IPS DF 6.9 (cell line): ENCODE data around the gene LTF.
"Not testable (repeated sequence)": the region's sequence is repeated elsewhere in the genome, so short reads cannot be mapped to it uniquely, and the experiment has no call there.

Source experiments
- DNase-seq: peaks from one replicate; pipeline ENCODE4 v3.0.0-alpha.2; 2013; ENCODE audit warnings: low read depth, low spot score
- H3K27ac ChIP-seq: one replicate; pipeline ENCODE4 v1.5.1; 2013; ENCODE audit warnings: low read length, control low read depth
- H3K27me3 ChIP-seq: 2 replicates; pipeline ENCODE4 v1.6.1; 2013; ENCODE audit warnings: mild to moderate bottlenecking, low read length; ENCODE audit not compliant: control insufficient read depth, insufficient read depth
- H3K36me3 ChIP-seq: 2 replicates; pipeline ENCODE4 v1.6.1; 2013; ENCODE audit warnings: low read length; ENCODE audit not compliant: control insufficient read depth, insufficient read depth
- H3K4me1 ChIP-seq: 2 replicates; pipeline ENCODE4 v1.6.1; 2013; ENCODE audit warnings: low read length; ENCODE audit not compliant: control insufficient read depth, insufficient read depth
- H3K4me3 ChIP-seq: 2 replicates; pipeline ENCODE4 v1.5.1; 2013; ENCODE audit warnings: mild to moderate bottlenecking, low read length
- H3K9me3 ChIP-seq: 2 replicates; pipeline ENCODE4 v1.6.1; 2013; ENCODE audit warnings: low read length, inconsistent platforms; ENCODE audit not compliant: control insufficient read depth, insufficient read depth
- WGBS: extraction: QIAGEN DNeasy Blood & Tissue Kit; methylation state at CpG from one replicate; pipeline ENCODE4 v1.1.7; 2013; ENCODE audit warnings: mixed read lengths, missing lambda C conversion rate; ENCODE audit not compliant: insufficient read length, insufficient coverage; 5-methylcytosine and 5-hydroxymethylcytosine counted together

LTF gene

DNA sequence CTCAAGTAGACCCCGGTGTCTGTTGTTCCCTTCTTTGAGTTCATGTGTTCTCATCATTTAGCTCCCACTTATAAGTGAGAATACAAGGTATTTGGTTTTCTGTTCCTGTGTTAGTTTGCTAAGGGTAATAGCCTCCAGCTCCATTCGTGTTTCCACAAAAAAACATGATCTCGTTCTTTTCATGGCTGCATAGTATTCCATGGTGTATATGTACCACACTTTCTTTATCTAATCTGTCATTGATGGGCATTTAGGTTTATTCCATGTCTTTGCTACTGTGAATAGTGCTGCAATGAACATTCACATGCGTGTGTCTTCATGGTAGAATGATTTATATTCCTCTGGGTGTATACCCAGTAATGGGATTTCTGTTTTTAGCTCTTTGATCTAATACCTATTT, 61.8 kb downstream of the LTF start:
- H3K36me3 ChIP-seq, H3K9me3 ChIP-seq, H3K4me3 ChIP-seq, H3K27ac ChIP-seq, H3K4me1 ChIP-seq, H3K27me3 ChIP-seq, DNase-seq: not testable (repeated sequence)
- WGBS, result no CpG with 5 or more reads among the region's 4 CpGs

DNA sequence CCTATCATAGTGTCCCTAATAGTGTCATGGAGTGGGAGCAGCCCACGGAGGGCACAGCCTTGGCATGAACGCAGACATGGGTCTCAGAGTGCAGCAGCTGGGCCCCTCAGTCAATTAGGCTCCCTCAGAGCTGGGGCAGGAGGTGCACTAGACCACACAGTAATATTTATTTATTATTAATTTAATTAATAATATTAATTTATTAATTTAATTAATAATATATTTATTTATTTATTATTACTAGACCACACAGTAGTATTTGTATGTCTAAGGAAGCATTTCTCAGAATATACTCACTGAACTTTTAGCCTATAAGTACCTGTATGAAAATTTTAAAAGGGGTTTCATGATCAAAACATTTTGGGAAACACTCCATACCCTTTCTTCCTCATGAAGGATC, 63.1 kb downstream of the LTF start:
- WGBS, result no CpG with 5 or more reads among the region's 2 CpGs
- Histone ChIP-seq H3K4me1 (no peaks in the 10 kb centered on the region), H3K4me3 (no peak overlapping the region), H3K27me3 (no peaks in the 10 kb centered on the region), H3K9me3 (no peaks in the 10 kb centered on the region), H3K27ac (no peak overlapping the region), H3K36me3 (no peaks in the 10 kb centered on the region)
- DNase-seq, result no peak

DNA sequence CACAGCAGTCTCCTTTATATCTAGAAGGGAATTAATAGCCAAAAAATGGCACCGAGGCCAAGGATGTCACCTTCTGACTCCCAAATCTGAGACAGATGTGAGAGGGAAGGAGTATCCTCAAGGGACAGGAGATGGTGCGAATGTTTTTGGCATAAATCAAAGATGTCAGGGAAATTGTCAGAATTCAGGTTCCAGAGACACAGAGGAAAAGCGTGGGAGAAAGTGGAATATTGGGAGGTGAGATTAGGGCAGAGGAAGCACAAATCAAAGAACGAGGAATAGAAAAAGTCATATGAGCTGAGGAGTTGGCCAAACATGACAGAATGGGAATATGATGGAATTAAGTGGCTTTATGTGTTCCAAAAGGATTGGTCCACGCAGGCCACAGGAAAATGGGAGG, 63.9 kb downstream of the LTF start:
- Histone ChIP-seq H3K4me3 (no peak overlapping the region), H3K36me3 (no peaks in the 10 kb centered on the region), H3K4me1 (no peaks in the 10 kb centered on the region), H3K27me3 (no peaks in the 10 kb centered on the region), H3K27ac (no peak overlapping the region), H3K9me3 (no peaks in the 10 kb centered on the region)
- WGBS, result 100% methylated on average over 1 of the region's 5 CpGs
- no peak for DNase-seq

DNA sequence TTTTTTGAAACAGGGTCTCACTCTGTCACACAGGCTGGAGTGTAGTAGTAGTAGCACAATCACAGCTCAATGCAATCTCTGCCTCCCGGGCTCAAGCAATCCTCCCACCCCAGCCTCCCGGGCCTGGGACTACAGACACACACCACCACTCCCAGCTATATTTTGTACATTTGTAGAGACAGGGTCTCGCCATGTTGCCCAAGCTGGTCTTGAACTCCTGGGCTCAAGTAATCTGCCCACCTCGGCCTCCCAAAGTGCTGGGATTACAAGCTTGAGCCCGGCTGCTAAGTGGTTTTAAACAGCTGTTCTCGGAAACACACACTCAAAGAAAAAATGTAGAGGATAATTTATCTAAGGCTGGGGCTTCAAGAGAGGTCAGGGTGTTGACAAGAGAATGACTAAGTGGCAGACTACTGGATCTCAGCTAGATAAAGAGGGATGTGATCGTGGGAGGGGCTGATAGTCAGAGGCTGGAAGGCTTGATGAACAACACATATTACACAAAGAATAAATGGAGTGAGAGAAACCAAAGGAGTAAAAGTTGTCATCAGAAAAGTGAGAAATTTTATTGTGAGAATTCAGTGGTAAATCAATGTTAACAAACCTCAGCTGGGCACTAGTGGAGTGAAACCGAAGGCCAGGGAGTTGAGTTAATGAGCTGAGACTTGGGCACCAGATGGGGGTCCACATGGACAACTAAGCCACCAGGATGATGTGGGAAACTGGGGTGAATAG, 64.5 kb downstream of the LTF start:
- no peak for DNase-seq
- H3K27ac ChIP-seq, result no peak overlapping the region
- no peaks in the 10 kb centered on the region for H3K36me3 ChIP-seq
- H3K27me3 ChIP-seq, result no peaks in the 10 kb centered on the region
- no peaks in the 10 kb centered on the region for H3K4me1 ChIP-seq
- WGBS, result no CpG with 5 or more reads among the region's 8 CpGs
- no peaks in the 10 kb centered on the region for H3K9me3 ChIP-seq
- H3K4me3 ChIP-seq, result no peak overlapping the region

DNA sequence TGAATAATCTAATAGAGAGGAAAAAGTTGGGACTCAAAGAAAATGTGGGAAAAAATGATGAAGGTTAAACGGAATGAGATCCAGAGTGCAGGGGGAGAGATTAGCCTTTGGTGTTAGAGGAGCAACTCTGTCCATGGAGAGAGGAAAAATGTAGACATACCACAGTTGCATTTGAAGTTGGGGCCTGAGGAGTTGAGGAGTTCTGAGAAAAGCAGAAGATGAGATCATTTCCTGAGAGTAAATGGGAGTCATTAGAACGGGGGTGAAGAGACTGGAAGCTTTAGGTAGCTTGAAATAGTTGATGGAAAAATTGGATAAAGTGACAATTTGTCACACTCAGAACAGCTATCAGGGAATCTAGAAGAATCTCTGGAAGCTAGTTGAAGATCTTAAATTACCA, 65.1 kb downstream of the LTF start:
- WGBS, result 100% methylated on average over 1 of the region's 2 CpGs
- H3K9me3 ChIP-seq, result no peaks in the 10 kb centered on the region
- H3K4me3 ChIP-seq, result no peak overlapping the region
- no peaks in the 10 kb centered on the region for H3K4me1 ChIP-seq
- H3K27me3 ChIP-seq, result no peaks in the 10 kb centered on the region
- H3K36me3 ChIP-seq, result no peaks in the 10 kb centered on the region
- no peak overlapping the region for H3K27ac ChIP-seq
- no peak for DNase-seq

DNA sequence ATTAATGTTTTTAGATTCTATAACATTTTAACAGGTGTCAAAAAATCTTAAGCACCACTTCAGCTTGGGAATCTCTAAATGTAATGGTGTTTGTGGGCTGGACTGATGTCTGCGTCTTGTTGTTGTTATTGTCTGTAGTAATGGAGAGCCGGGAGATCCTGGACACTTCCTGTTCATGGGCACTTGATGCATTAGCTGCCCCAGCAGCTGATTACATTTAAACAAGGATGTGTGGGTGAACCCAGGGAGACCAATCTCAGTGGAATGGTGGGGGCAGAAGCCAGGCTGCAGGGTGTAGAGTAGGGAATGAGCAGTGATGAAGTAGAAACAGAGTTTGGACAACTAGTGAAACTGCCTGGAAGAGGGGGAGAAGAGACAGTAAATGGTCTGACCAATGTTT, 65.6 kb downstream of the LTF start:
- WGBS, result no CpG with 5 or more reads among the region's 2 CpGs
- H3K4me1 ChIP-seq, result no peaks in the 10 kb centered on the region
- DNase-seq, result no peak
- no peak overlapping the region for H3K27ac ChIP-seq
- H3K36me3 ChIP-seq, result no peaks in the 10 kb centered on the region
- no peak overlapping the region for H3K4me3 ChIP-seq
- no peaks in the 10 kb centered on the region for H3K27me3 ChIP-seq
- H3K9me3 ChIP-seq, result no peaks in the 10 kb centered on the region

DNA sequence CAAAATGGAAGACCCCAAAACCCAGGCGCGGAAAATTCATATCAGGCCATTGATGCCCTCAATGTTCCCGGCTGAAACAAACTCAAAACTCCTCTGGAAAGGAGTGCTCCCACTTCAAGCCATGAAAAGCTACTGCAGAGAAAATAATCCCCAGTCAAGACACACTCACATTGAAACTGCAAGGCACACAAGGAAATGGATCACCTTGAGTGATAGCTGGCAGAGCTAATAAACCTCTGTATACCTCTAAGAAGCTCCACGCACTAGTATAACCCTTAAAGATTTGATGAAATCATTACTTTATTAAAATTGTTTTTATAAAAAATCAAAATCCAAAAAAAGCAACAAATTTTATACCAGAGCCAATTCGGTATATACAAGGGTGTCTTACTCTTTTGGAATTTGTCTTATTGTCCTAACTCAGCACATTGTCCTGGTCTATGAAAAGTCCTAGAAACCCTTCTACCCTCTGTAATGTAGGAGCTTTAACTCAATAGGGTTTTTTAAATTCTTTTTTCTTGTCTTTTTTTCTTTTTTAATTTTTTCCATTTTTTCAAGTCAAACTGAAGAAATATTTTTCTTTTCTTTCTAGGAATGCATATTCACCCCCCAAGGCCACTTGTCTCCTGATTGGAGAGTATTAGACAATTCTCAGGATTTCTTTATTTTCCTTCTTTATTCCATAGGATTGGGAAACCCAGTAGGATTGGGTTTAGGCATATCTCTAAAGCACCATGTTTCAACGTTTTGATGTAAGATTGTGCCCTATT, 66.3 kb downstream of the LTF start:
- Histone ChIP-seq H3K4me1 (no peaks in the 10 kb centered on the region), H3K4me3 (no peak overlapping the region), H3K27me3 (no peaks in the 10 kb centered on the region), H3K36me3 (no peaks in the 10 kb centered on the region), H3K9me3 (no peaks in the 10 kb centered on the region), H3K27ac (no peak overlapping the region)
- DNase-seq, result no peak
- WGBS, result no CpG with 5 or more reads among the region's 6 CpGs

DNA sequence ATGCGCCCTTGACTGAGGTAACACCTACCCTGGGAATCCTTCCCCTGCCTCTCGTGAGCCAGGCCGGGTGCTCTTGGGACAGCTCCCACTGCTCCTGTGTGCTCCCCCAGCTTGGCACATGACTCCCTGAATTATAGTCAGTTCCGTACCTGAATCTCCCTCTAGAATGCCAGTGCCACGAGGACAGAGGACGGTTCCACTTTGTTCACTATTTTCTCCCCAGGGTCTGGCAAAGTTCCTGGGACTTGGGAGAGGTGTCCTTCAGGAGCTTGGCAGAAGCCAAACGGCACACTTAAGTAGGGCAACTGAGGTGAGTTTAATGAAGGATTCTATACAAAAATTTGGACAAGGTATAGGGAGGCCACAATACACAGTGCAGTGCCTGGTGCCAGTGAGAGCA, 67.6 kb downstream of the LTF start:
- no peak for DNase-seq
- no CpG with 5 or more reads among the region's 7 CpGs for WGBS

DNA sequence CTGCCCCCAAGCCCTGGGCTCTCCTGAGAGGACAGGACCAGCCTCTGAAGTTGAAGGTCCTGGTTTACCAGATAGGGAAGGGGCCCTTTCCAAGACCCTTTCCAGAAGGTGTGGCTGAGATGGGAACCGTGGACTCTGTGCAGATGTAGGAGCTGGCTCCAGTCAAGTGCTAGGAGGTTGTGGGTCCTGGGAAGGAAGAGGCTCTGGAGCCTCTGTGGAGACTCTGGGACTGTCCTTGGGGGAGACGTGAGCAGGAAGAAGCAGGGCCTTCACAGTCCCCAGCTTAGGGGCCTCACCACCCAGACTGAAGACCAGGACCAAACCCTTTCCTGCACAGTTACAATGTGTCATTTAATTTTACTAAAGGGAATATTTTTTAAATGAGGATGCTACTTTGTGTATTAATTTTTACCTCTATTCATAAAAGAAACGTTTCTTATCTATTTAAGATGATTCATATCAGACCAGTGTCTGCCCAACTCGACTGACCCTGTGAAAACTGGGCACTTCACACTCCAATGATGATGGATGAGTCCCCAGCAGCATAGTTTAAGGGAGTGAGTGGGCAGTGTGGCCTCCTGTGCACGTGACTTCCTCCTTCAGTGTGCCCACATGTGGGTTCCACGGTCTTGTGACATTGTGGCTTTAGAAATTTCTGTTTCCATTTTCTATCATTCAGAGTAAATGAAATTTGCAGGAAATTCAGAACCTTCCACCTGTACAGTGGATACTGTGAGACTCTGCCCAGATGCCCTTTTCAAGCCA, 68.8 kb downstream of the LTF start:
- no CpG with 5 or more reads among the region's 6 CpGs for WGBS
- Histone ChIP-seq H3K4me1 (no peaks in the 10 kb centered on the region), H3K27me3 (no peaks in the 10 kb centered on the region), H3K27ac (no peak overlapping the region), H3K36me3 (no peaks in the 10 kb centered on the region), H3K9me3 (no peaks in the 10 kb centered on the region), H3K4me3 (no peak overlapping the region)
- DNase-seq, result no peak

More for the DNA sequence above, 67.6 kb downstream of the LTF start:
- no peaks in the 10 kb centered on the region for H3K36me3 ChIP-seq
- H3K27ac ChIP-seq, result no peak overlapping the region
- no peak overlapping the region for H3K4me3 ChIP-seq
- no peaks in the 10 kb centered on the region for H3K27me3 ChIP-seq
- no peaks in the 10 kb centered on the region for H3K4me1 ChIP-seq
- no peaks in the 10 kb centered on the region for H3K9me3 ChIP-seq

DNA sequence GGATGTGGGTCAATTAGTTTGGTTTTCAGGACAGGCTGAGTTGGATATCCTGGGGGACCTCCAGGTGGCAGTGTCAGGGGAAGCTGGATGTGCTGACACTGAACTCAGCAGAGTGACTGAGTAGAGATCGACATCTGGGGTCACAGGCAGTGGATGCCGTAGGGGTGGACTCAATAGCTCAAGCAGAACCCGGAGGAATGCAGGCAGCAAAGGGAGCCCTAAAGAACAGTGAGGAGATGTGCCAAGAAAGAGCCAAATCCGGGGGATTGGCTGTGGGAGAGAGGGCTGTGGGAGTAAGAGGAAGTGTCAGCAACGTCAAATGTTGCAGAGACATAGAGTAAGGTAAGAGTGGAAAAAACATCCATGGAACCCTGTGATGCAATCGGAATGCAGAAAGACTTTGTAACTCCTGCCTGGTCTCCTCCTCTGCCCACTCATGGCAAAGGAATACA, 69.5 kb downstream of the LTF start:
- Histone ChIP-seq H3K4me1 (no peaks in the 10 kb centered on the region), H3K27ac (no peak overlapping the region), H3K4me3 (no peak overlapping the region), H3K9me3 (no peaks in the 10 kb centered on the region), H3K36me3 (no peaks in the 10 kb centered on the region), H3K27me3 (no peaks in the 10 kb centered on the region)
- WGBS, result no CpG with 5 or more reads among the region's 6 CpGs
- no peak for DNase-seq
